Cerebellar cortex (tissue), 1 donor: ENCODE measurements around the gene SNED1.
A peak's percentile ranks its signal among the peaks of the same experiment; 100 is the strongest.

Experiments used
- DNase-seq: peaks from one replicate; pipeline ENCODE4 v3.0.0-alpha.2; 2015; ENCODE audit warnings: low spot score

The SNED1 gene

GRCh38 chr2:241130316-241130715 lies 131.9 kb downstream of the SNED1 start:
- DNase-seq = no peak

DNA sequence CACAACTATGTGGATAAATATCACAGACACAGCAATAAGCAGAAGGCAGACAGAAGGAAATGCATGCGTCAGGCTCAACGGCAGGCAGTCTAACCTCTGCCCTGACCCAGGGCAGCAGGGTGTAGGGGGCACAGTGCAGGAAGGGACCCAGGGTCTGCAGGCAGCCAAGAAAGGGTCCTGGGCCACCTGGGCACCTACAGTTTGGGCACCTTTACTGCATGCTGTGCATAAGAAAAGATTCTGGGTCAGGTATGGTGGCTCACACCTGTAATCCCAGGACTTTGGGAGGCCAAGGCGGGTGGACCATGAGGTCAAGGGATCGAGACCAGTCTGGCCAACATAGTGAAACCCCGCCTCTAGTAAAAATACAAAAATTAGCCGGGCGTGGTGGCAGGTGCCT lies 133.1 kb downstream of the SNED1 start:
- no peak for DNase-seq

DNA sequence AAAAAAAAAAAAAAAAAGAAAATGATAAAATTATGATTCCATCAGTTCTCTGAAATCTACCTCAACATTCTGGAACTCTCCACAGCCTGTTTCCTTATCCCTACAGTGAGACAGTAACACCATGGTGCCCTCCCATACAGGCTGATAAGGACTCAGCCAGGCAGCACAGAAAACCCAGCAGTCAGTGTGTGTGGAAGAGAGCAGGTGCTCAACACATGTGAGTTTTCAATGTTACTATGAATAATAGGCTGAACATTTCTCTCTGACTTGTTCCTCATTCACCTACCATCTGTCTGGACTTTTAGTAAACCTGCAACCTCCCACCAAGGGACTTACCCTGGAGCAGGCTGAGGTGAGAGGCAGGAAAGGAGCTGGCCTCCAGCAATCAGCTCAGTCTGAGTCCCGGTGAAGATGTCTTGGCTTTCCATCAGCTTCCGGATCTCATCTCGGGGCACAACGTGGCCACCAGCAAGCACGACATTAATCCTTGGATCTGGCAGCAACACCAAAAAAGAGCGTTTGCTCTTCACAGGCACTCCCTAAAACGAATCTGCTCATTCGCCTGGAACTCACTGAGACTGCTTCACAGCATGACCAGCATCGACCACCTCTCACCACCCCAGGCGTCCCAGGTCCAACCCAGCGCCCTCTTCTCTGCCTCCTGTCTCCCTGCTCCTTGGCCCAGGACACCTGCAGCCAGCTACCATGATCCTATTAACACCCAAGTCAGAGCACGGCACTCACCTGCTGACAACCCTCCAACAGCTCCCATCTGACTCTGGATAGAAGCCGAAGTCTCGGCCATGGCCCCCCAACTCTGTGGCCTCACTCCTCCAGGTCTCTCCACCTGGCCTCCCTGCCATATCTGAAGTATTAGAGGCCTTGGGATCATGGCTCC lies 134.4 kb downstream of the SNED1 start:
- DNase-seq = peak; percentile 25

DNA sequence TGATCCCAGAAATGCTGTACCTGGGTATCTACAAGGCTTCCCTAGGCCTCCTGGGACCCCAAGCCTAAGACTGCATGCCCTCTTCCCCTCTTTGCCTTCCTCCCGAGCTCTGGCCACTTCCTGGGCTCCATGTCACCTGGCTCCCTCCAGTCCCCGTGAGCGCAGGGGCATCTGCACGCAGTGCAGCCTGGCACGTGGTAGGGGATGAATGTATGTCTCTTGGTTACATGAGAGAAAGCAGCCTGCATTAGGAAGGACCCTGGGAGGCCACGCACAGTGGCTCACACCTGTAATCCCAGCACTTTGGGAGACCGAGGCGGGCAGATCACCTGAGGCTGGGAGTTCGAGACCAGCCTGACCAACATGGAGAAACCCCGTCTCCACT lies 135.0 kb downstream of the SNED1 start:
- DNase-seq = no peak

GRCh38 chr2:241134711-241135110 lies 136.3 kb downstream of the SNED1 start:
- DNase-seq = no peak

- DNase-seq = no peak
Measured at GRCh38 chr2:241135737-241136136, 137.3 kb downstream of the SNED1 start.

DNA sequence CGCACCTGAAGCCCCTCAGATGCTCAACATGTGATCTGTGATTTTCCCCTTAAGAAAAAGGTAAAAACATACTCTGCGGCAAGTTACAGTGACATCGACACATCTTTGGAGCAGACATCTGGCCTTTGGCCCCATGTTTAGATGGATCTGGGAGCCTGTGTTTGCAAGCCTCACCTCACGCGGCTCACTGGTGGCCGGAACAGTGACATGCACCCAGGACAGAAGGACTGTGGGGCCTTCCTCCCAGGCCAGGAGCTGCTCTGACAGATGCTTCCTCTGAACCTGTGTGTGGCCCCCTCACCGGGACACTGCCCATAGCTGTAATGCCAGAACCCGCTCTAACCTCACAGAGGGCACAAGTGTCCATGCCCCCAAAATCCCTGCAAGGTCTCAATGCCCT lies 137.8 kb downstream of the SNED1 start:
- DNase-seq = no peak

GRCh38 chr2:241136661-241137260 lies 138.3 kb downstream of the SNED1 start:
- no peak for DNase-seq

DNA sequence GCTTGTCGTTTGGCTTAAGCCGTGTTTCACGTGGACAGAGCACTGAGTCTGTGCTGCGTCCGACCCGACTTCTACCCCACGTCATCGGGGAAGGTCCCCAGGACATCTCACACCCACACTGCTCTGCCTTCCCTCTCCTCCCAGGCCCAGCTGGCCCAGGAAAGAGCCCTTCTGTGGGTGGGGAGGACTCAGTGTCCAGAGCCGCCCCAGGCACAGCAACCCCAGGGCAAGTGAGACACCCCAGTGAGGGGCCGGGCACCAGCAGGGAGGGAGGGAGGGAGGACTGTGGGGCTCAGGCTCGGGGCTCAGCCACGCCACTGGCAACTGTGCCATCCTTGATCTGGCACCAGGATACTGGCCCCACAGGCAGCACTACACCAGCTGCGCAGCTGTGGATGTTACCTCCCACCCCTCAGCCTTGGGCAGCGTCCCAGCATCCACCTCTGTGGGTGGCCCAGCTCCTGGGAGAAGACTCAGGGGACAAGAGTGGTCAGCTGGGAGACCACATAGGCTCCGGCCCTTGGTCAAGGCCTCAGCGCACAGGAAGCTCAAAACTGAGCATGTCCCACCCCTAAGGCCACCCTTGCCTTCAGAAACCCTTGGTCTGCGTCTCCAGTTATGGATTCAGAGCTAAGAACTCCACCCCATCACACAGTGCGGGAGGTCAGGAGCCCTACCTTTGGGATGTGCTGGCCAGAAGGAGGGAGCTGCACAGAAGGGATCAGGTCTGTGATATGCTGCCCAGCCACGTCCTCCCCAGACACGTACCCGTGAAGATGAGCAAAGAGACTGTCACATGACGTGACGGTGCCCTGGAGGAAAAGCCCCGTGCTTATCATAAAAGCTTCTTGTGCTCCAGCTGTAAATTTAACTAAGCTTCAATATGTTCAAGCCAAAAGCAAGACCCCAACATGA lies 139.1 kb downstream of the SNED1 start:
- no peak for DNase-seq

GRCh38 chr2:241138471-241138870 lies 140.1 kb downstream of the SNED1 start:
- no peak for DNase-seq

GRCh38 chr2:241139531-241140444 lies 141.4 kb downstream of the SNED1 start:
- DNase-seq = no peak

DNA sequence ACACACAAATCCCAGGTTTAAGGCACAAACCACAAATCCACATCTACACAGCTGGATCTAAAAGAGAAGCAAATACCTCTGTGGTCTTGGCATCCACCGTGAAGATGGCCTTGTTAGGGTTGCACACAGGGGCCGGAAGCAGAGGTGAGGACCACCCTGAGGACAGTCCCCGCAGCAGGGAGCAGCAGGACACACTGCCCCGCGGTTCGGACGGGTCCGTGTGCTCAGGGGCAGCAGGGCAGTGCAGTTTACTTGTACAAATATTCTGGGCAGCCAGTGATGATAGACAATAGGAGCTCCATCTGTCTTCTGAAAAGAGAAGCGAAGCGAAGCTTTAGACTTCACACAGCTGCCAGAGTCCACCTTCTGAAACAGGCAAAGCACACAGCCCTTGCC lies 142.0 kb downstream of the SNED1 start:
- DNase-seq = no peak

- DNase-seq = no peak
Measured at GRCh38 chr2:241141214-241141770, 142.9 kb downstream of the SNED1 start.

DNA sequence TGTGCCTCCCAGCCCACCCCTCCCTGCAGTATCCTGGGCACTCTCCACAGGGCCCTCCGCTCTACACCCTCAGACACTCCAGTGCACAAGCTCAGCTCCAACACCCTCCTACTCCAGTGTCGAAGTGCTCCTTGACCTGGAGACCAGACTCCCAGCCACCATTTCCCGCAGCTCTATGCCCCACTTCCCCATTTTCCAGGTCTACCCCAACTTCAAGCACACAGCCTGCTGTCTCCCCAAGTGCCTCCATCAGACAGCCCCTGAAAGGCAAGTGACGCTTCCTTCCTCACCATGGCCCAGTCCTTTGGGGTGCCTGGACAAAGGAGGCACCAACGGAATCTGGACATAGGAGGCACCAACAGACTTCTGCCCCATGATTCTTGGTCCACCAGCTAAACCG lies 143.6 kb downstream of the SNED1 start:
- no peak for DNase-seq

- no peak for DNase-seq
Measured at GRCh38 chr2:241142593-241142992, 144.2 kb downstream of the SNED1 start.
